GM12873 (cell line): ENCODE results near the gene KLF17.

Experiments used
- TF ChIP-seq, protein P1 (sequence below): IDR thresholded peaks from 2 replicates; pipeline ENCODE4 v1.5.1; 2012; ENCODE audit warnings: low read depth, mild to moderate bottlenecking, moderate library complexity, low read length, control low read depth; ENCODE audit not compliant: insufficient read depth; ENCODE audit errors: missing control alignments

Gene KLF17

DNA sequence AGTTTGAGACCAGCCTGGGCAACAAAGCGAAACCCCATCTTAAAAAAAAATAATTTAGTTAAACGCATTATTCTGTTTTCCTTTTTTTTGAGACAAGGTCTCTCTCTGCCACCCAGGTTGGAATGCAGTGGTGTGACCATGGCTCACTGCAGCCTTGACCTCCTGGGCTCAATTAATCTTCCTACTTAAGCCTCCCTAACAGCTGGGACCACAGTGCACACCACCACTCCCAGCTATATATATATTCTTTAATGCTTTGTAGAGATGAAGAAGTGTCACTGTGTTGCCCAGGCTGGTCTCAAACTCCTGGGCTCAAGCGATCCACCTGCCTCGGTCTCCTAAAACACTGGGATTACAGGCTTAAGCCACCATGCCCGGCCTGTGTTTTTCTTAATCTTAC is 7.7 kb upstream of the KLF17 start:
- TF ChIP-seq, protein P1, sequence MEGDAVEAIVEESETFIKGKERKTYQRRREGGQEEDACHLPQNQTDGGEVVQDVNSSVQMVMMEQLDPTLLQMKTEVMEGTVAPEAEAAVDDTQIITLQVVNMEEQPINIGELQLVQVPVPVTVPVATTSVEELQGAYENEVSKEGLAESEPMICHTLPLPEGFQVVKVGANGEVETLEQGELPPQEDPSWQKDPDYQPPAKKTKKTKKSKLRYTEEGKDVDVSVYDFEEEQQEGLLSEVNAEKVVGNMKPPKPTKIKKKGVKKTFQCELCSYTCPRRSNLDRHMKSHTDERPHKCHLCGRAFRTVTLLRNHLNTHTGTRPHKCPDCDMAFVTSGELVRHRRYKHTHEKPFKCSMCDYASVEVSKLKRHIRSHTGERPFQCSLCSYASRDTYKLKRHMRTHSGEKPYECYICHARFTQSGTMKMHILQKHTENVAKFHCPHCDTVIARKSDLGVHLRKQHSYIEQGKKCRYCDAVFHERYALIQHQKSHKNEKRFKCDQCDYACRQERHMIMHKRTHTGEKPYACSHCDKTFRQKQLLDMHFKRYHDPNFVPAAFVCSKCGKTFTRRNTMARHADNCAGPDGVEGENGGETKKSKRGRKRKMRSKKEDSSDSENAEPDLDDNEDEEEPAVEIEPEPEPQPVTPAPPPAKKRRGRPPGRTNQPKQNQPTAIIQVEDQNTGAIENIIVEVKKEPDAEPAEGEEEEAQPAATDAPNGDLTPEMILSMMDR, result no peak

DNA sequence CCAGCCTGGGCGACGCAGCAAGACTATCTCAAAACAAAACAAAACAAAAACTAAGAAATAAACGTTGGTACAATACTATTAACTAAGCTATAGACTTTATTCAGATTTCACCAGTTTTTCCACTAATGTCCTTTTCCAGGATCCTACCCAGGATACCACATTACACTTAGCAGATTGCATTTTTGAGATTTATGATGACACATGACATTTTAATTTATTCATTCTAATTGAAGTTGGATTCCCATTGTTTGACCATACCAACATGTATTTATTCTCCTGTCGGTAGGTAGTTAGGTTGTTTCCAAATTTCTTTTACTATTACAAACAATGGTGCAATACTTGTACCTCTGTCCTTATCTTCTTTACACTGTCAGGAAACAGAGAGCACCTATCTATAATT is 6.8 kb upstream of the KLF17 start:
- TF ChIP-seq, protein P1, result no peak

DNA sequence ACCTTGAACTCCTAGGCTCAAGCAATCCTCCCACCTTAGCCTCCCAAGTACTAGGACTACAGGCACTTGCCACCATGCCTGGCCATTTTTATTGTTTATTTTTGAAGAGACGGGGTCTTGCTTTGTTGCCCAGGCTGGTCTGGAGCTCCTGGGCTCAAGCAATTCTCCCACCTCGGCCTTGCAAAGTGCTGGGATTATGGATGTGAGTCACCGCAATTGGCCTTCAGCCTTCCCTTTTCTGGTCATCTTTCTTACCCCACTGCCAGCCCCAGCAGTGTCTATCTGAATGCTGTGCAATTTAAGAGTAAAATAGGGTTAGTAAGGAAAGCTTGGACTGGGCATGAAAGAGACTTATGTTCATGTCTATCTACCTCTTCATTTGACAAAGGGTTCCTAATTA is 6.1 kb upstream of the KLF17 start:
- TF ChIP-seq, protein P1, result no peak

DNA sequence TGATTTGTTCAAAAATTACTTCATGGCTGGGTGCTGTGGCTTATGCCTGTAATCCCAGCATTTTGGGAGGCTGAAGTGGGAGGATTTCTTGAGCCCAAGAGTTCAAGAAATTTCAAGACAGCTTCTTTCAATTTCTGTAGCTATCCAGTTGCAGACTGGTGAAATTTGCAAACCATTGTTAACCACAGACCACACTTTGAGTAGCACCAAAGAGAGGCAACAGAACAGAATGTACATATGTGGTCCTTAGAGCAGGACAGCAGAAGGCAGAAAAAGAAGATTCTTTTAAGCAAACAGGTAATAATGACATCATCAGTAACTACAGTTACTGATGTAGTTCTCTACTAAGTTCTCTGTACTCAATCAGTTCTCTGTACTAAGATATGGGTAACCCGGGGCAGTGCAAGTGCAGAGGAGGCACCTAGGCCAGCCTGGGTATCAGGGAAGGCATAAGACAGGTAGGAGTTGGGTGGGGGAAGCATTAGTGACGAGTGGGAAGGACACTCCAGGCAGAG is 5.5 kb upstream of the KLF17 start:
- TF ChIP-seq, protein P1, result no peak

DNA sequence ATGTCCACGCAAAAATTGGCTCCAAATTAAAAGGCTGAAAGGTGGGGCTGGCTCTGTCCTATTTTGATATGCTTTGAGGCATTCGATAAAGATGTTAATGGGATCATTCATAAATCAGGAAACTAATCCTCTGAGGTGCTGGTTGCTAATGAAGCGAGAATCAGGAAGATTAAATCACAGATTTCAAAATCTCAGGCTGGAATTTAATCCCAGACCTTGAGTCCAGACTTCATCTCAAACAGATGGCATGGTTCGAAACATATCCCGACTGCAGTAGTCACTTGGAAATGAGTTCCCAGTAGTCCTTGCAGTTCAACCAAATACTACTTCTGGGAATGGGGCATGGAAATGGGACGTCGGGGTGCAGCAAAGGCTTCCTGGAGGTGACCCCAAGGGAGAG is 4.5 kb upstream of the KLF17 start:
- TF ChIP-seq, protein P1, result no peak

DNA sequence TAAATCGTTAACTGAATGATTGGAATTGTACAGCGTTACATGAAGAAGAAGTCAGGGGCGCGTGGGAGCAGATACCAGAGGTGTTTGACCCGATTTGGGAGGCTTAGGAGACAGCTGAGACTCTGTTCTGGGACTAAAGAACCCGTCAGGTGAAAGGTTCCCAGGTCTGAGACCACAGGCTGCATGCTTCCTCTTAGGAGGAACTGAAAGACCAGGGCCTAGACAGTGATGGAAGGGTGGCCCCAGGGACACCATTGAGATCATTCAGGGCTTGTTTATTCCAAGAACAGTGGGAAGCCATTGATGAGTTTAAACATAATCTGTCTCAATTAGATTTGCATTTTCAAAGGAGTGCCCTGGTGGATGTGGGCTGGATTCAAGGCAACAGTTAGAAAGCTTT is 904 bp downstream of the KLF17 start:
- TF ChIP-seq, protein P1, result no peak

DNA sequence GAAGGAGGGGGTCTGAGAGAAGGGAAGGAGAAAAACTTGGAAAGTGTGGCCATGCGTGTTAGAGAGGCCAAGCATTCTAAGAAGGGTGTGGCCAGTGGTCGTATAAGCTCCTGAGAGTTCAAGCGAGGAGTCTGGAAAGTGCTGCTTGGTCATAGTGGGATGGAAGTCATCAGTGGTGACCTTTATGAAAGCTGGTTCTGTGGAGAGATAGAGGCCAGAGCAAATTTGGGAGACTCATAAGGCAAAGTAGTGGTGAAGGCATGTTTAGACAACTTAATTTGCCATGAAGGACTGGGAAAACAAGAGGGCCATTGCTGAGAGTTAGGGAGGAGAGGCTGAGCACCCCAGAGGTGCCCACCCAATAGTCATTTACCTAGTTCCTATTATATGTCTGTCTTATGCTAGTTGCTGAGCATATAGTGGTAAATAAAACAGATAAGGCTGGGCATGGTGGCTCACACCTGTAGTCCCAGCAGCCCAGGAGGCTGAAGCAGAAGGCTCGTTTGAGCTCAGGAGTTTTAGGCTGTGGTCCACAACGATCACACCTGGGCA is 1.9 kb downstream of the KLF17 start:
- TF ChIP-seq, protein P1, result no peak
